HL-60 (cell line): ENCODE data around the gene UPP1.

ENCODE experiments used
- CTCF ChIP-seq: IDR thresholded peaks from one replicate; pipeline ENCODE4 v1.5.1; 2011; ENCODE audit warnings: low read length, control low read depth, inconsistent platforms; ENCODE audit not compliant: insufficient read depth
- POLR2AphosphoS5 ChIP-seq: IDR thresholded peaks from 2 replicates; pipeline ENCODE4 v1.6.1; 2012; ENCODE audit warnings: low read depth
- REST ChIP-seq: IDR thresholded peaks from 2 replicates; pipeline ENCODE4 v1.6.1; 2012; ENCODE audit warnings: low read depth; ENCODE audit not compliant: insufficient replicate concordance

DNA sequence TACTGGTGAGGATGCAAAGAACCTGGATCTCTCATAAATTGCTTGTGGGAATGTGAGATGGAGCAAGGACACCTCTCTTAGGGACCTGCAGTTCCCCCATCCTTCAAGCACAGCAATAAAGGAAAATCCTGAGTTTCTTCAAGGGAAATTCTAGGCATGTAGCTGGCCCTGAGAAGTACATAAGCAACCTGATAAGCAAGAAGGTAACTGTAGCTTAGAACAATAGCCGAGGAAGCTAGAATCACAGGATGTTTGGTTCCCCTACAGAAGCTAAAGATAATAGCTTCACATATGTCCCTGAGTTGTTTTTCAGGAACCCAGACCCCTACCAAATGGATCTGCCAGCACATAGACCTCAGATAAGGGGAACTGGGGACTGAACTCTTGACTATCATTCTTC lies 11.6 kb upstream of the UPP1 start:
- TF ChIP-seq CTCF (no peak), POLR2AphosphoS5 (no peak), REST (no peak)
